ENCODE data around the gene OPTN. TPM values are rescaled to one million over a fixed set of nuclear protein-coding genes. Genes with fewer than 3 reads are reported as not detected.
A peak's percentile ranks its signal among the peaks of the same experiment; 100 is the strongest.
"Not testable (repeated sequence)": the region's sequence is repeated elsewhere in the genome, so short reads cannot be mapped to it uniquely, and the experiment has no call there.

The OPTN gene
- 75.2 and 77.3 TPM in 2 replicates for total RNA-seq
- polyA plus RNA-seq (2012) = 135 TPM

DNA sequence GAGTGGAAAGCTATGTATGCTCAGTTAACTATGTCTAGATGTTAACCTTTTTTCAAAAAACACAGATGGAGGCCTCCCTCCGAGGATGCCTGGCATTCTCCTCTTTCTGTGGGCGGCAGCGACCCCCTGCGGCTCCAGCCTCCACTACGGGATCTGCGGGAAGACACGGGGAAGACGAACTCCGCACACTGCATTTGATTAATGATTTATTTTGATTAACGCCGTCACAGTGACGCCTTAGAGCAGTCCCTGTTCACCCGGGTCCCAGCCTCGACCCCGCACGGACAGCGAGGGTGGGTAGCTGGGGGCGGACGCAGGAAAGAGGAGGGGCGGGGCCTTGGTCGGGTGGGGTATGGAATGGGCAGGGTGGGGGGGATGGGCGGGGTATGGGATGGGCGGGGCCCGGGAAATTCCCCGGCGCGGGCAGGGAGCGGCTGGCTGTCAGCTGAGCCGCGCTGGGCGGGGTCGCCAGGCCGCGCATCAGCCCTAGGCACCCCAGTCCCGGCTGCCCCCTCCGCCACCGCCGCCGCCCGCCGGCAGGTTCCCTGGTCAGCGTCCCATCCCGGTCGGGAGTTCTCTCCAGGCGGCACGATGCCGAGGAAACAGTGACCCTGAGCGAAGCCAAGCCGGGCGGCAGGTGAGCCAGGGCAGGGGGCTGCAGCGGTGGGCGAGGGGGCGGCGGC is at the start of gene OPTN:
Gene OPTN (plus strand): TSS at position 498 of the 683 bp plus-strand sequence. CDS start 8,960 bp downstream, outside the sequence.
- peak; percentile 84 for DNase-seq (ENCODE audit: low read depth)

DNA sequence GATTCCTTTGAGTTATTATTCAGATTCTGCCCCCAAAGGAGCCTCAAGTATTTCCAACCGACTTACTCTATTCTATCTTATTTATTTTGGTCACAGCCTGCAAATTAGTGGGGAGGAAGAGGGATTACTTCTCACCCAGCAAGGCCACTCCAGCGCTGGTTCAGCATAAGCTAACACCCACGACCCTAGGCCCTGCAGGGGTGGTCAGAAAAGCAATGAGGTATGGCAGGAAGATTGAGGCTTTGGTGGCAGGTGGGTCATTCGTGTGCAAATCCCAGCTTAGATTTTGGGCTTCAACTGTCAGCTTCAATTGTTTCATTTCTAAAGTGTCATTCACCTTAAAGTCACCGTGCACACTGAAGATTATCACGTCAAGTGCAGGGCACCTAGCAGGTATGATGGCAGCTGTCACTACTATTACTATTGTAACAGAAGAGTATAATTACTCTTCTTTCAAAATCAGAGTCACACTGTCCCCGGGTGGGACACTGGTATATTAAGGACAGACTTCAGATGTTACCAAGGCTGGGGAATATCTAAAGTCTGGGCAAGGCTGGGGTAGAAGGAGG is 48.8 kb upstream of the OPTN start:
- no peak for DNase-seq (ENCODE audit: low read depth)

DNA sequence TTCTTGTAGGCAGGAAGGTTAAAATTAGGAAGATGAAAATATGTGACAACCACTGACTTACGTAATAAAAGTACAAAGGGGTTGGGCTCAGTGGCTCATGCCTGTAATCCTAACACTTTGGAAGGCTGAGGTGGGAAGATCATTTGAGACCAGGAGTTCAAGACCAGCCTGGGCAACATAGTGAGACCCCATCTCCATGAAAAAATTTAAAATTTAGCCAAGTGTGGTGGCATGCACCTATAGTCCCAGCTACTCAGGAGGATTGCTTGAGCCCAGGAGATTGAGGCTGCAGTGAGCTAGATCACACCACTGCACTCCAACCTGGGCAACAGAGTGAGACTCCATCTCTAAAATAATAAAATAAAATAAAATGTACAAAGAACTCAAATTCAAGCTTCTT is 46.8 kb upstream of the OPTN start:
- not testable (repeated sequence) for DNase-seq (ENCODE audit: low read depth)

DNA sequence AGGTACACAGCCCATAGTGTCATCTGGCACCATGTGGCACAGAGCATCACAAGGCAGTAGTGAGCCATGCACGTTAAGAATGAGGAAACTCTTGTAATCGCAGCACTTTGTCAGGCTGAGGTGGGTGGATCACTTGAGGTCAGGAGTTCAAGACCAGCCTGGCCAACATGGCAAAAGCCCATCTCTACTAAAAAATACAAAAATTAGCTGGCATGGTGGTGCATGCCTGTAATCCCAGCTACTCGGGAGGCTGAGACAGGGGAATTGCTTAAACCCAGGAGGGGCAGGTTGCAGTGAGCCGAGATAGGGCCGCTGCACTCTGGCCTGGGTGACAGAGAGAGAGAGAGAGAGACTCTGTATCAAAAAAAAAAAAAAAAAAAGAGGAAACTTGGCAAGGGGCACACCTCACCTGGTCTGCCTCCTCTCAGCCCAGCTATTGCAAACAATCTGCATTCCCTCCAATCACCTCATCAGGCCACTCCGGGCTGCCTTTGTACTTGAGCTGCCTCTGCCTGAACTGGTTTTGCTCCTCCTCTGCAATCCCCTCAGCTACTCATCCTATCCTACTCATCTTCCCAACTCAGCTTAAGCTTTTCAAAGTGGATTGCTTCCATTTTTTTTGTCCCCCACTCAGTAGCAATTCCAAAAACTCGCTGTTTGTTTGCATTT is 46.0 kb upstream of the OPTN start:
- no peak for DNase-seq (ENCODE audit: low read depth)

DNA sequence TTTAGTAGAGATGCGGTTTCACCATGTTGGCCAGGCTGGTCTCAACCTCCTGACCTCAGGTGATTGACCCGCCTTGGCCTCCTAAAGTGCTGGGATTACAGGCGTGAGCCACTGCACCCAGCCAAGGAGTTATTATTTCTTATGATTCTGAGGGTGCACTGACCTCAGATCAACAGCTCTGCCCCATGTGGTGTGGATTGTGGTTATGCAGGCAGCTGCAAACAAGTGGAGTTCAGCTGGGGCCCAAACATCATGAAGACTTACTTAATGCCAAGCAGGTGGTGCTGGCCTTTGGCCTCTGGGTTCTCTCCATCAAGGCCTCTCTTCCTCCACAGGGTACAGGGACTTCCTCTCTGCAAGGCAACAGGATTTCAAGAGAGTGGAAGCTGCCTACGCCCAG is 45.1 kb upstream of the OPTN start:
- DNase-seq (ENCODE audit: low read depth) = peak; percentile 89

DNA sequence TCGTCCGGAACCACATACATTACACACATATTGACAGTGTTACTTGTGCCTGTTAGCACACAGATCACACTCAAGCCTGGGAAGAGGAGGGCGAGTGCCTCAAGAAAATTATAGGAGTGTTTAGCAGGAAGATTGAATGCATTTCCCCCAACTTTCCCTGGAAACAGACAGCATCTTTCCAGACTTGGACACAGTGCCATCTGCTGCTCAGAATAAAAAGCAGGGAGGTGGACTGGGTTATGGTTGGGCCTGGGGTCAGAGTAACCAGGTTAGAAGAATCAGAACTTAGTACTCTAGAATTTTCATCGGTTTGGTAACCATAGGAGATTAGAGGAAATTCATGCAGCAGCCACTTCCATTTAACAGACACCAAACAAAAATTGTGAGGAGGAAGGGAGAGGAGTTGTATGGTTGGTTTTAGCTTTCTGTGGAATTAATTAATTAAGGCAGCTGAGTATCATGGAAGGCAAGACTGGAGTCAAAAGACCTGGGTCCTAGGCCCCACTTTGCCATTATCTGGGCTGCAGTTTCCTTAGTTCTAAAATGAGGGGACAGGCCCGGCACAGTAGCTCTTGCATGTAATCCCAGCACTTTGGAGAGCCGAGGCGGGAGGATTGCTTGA is 43.4 kb upstream of the OPTN start:
- DNase-seq (ENCODE audit: low read depth) = peak; percentile 43

DNA sequence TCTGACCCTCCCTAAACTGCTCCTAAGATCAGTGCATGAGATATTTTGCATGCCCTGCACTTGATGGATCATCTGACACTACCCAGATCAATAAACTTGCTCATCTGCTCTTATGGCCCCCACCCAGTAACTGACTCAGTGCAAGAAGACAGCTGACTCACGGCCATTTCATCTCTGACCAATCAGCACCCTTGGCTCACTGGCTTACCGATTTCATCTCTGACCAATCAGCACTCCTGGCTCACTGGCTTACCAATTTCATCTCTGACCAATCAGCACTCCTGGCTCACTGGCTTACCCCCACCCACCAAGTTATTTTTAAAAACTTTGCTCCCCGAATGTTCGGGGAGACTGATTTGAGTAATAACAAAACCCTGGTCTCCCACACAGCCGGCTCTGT is 37.2 kb upstream of the OPTN start:
- no peak for DNase-seq (ENCODE audit: low read depth)

DNA sequence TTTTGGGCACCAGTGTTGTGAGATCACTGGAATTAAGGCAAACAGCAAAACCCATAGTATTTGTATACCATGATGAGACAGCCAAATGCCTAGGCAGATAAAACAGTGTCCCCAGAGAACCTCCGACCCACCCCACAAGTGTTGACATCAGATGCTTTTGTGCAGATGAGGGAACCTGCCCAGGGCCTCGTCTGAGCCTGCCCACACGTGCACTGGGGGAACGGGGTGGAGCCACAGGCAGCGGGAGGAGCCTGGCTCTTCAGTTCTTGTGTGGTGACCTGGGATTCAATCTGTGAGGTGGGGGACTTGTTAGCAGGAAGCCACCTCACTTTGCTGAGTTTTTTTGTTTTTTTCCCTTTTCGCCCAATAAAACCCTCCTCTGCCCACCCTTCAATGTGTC is 33.4 kb upstream of the OPTN start:
- DNase-seq (ENCODE audit: low read depth) = no peak

DNA sequence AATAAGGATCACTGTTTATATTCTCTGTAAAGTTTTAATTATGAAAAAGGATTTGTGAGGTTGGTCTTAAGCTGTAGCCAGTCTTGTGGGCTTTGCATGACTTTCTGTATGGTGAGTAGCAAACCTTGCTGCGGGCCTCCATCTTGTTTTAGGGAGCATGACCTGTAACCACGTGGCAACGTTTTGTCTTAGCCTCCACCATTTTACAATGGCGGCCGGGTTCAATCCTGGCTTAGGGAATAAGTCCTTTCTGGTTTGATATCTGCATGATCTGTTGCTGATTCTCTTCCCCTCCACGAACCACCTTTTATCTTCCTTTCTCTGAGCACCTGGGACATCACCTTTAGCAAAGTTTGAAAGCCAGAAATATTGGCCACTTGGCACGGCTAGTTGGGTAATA is 32.5 kb upstream of the OPTN start:
- no peak for DNase-seq (ENCODE audit: low read depth)

DNA sequence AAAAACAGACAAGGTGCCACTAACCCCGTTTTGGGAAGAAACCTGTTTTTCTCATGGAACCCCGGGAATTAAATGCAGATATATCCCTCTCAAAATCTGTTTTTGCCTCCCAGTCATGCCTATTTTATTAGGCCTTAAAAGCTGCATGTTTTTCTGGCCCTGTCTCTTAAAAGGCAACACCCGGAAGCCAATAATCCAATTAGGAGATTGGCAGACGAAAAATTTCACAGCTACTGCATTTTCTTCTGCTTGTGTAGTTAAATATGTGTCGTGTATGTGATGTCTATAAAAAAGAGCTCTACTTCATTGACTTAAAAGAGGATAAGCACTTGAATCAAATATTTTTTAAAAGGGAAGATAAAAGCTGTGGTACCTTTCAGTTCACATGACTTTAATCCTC is 31.9 kb upstream of the OPTN start:
- DNase-seq (ENCODE audit: low read depth) = no peak

DNA sequence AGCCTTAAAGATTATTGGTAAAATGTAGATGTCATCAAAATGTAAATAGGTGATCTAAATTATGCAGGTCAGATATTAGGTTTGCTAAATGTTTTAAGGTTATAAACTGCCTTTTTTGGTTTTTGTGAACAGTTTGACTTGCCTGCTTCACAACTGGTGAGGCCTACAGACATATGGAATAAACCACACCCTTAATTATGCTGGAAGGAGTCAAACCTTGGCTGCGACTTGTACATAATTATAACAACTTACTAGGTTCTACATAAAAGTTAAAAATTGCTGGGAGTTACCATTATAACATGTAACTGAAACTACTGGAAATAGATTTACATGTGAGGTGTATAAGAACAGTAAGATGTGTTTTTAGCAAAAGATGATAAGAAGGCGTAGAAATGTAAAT is 31.5 kb upstream of the OPTN start:
- no peak for DNase-seq (ENCODE audit: low read depth)

DNA sequence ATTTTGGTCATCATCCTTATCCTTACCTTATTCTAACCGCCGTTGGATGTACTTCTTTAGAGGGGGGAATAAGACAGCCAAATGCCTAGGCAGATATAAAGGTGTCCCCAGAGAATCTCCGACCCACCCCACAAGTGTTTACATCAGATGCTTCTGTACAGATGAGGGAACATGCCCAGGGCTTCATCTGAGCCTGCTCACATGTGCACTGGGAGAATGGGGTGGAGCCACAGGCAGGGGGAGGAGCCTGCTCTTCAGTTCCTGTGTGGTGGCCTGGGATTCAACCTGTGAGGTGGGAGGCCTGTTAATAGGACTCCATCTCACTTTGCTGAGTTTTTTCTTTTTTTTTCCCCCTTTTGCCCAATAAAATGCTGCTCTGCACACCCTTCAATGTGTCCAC is 27.6 kb upstream of the OPTN start:
- no peak for DNase-seq (ENCODE audit: low read depth)

DNA sequence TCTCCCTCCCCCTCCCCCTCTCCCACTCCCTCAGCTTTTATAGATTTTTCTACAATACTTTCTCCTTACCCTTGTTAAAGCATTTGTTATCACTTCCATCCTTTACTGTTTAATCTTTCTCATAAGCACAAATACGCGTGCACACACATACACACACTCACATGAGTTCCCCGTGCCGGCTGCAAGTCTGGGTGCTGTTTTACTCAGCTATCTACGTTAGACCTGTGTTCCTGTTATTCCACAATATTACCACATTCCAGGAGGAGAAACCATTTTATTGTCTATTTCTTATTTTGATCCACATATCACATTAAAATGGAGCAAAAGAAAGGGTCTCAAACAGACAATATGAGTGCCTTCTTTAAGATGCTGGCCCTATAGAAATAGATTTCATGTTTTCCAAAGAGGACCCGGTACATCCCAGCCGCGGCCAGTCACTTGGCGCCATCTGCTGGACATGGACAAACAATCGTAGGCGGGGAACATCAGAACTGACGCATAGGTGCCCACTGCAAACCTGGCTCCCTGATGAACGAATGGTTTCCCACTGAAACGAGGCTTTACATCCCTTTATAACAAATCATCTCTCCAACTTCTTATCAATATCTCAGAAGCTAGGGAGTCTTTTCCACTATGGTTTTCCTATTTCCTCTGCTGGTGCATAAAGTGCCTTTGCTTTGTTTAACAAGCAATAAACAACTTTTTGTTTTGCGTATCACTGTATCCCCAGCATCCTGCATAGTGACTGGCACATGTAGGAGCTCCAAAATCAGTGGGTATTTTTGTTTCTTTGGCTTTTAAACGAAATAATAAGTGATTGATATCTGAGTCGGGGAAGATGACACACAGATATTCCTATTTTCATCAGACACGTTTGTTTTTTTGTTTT is 25.2 kb upstream of the OPTN start:
- DNase-seq (ENCODE audit: low read depth) = peak; percentile 73

DNA sequence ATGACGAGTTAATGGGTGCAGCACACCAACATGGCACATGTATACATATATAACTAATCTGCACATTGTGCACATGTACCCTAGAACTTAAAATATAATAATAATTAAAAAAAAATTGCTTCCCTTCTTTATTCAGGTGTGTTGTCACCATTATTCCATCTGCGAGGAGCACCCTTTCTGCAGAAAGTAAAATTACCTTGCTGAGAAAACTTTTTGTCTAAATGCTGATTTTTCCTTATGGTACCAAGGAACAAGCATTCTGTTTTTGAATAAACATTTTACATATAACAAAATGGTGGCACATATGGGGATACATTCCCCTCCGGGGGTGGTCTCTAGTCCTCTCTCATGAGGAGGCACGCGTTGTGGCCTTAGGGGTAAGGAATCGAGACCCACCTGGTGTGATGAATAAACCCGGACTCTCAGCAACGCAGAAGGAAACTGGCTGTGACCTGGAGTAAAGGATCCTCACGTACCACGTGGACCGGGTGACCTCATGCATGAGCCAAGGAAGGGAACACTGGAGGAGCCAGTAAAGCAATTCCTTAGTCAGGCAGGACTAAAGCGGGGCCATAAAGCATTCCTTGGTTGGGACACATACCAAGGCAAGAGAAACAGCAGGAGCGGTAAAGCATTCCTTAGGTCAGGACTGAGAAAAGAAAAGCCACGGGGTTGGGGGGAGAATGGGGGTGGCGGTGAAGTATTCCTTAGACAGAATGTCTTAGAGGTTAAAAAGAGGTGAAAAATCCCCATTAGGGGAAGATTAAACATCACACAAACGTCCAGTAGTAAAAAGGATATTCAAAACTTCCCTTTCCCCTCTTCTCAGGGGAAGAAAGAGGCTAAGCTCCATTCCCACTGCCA is 20.8 kb upstream of the OPTN start:
- DNase-seq (ENCODE audit: low read depth) = no peak

DNA sequence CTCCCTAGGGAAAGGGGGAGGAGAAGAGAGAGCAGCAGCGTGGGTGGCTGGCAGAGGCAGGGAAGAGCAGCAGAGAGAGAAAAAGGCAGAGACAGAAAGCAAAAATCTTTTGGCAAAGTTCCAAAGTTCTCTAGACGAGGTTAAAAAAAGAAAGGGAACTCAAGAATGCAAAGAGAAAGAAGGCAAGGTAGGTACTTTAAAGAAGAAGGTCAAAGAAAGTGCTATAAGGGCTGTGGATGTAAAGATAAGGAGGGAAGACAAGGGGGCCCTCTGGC is 20.2 kb upstream of the OPTN start:
- no peak for DNase-seq (ENCODE audit: low read depth)

DNA sequence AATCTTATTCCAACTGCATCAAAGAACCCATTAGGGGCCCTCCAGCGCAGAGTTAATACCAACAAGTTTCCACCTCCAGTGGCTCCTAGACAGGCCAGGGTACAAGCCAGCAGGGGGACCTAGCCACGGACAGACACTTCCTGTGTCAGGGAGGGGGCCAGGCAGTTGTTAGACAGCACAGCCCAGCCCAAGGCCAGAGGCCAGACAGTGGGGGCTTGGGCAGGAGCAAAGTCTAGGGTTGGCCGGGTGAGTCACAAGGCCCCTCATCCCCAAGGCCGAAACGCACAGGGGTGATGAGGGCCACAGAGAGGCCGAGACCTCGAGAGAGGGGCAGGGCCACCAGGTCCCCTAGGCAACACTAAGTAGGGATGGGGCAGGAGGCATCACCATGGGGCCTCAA is 19.3 kb upstream of the OPTN start:
- DNase-seq (ENCODE audit: low read depth) = no peak

DNA sequence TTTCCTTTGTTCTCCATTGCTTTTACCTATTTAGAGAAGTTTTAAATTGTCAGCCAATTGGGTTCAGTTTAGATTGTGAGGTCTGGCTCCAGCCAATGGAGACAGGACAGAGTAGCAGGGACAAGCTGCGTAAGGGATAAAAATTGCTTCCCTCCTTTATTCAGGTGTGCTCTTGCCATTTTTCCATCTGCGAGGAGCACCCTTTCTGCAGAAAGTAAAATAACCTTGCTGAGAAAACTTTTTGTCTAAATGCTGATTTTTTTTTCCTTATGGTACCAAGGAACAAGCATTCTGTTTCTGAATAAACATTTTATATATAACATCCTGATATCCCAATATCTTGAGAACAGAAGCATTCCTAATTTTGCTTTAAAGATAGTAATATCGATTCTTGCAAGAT is 16.3 kb upstream of the OPTN start:
- not testable (repeated sequence) for DNase-seq (ENCODE audit: low read depth)

DNA sequence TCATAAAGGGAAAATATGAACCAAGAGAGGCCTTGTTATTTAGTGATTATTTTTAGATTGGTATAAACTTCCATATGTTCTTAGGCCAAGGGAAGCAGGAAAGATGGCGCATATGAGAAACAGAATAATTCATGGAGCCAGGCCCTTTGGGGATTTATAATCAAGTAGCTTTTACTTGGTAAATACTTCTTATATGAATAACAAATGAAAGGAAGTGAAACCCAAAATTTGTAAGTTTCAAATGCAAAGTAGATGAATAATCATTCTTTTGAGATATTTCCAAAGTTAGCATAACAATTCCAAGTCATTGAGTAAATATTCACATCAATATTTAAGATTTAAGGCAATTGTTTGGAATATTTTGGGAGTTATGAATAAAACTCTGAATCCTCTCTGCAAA is 13.9 kb upstream of the OPTN start:
- DNase-seq (ENCODE audit: low read depth) = no peak

DNA sequence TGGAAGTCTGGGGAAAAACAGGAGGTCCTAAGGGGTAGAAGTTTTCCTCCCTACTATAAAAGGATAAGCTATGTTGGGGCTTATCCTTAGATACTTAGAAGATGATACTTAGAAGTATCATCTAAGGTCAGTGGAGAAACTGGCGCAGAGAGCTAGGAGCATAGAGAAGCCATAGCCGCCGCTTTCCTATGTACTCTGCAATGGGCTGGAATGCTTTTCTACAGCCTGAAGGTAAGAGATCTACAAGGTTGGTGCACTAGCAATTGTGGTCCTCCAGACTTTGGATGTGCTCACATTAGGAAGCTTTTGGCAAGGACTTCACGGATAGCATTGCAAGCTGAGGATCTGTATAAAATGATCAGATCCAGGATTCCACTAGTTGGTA is 12.4 kb upstream of the OPTN start:
- DNase-seq (ENCODE audit: low read depth) = no peak

DNA sequence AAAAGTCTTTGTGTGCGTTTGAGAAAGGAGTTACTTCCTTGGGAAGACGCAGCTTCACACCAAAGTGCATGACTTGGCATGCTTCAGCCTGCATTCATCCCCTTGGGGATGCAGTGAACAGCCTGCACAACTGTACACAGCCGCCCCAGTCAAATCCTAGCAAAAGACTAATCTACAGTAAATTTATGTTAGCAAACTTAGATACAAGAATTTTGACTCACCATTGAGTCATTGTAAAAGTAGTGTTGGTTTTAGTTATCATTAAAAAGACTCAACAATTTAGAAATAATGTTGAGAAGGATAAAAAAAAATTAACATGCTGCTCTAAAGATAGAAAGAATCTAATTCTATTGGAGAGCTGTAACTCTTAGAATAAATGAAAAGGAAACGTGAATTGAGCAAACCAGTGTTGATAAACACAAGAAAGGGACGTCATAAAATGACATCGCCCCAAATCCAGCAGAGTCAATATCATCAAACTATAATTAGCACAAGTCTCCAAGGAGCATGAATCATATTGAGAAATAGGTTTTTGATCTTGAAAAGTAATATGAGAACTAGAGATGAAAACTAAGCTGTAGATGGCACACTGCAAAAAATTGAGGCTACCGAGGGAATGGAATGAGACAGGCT is 11.9 kb upstream of the OPTN start:
- DNase-seq (ENCODE audit: low read depth) = peak; percentile 63

All from myocyte (in vitro differentiated cells).